ENCODE measurements around the gene TRIM75. TPM values are rescaled to one million over a fixed set of nuclear protein-coding genes. Genes with fewer than 3 reads are reported as not detected.

TRIM75 gene
- polyA plus RNA-seq, 3 donors = not detected

GRCh38 chr4:165059386-165059785 is 5.7 kb downstream of the TRIM75 start:
- no CpG with 5 or more reads among the region's 4 CpGs for WGBS (ENCODE audit: insufficient coverage)
- no peak overlapping the region for H3K4me3 Mint-ChIP-seq
- no peaks in the 10 kb centered on the region for H3K4me1 ChIP-seq (ENCODE audit: control insufficient read depth in 1 of 2, insufficient read depth in 2 of 2, low read length in 2 of 2)
- H3K27ac ChIP-seq (ENCODE audit: low read depth in 1 of 2, low read length in 2 of 2) = no peak overlapping the region
- H3K27me3 Mint-ChIP-seq (ENCODE audit: low read depth in 3 of 3) = peaks cover 0 to 1% (median 0%) of the 10 kb centered on the region in 3 donors
- H3K4me3 ChIP-seq (replicated peaks in 1 of 3; ENCODE audit: low read depth in 2 of 3, low read length in 3 of 3) = no peak overlapping the region
- no peaks in the 10 kb centered on the region for H3K36me3 ChIP-seq (replicated peaks in 1 of 2; ENCODE audit: control insufficient read depth in 1 of 2, insufficient read depth in 2 of 2, low read length in 2 of 2)
- no peaks in the 10 kb centered on the region for H4K20me1 ChIP-seq (ENCODE audit: insufficient read depth, low read length)
- no peaks in the 10 kb centered on the region for H3K36me3 Mint-ChIP-seq
- no peaks in the 10 kb centered on the region for H3K4me1 Mint-ChIP-seq
- H2AFZ ChIP-seq (ENCODE audit: insufficient read depth, low read depth, low read length, poor library complexity, severe bottlenecking) = no peak overlapping the region
- peaks cover 0 to 3% (median 0%) of the 10 kb centered on the region in 7 donors for H3K9me3 Mint-ChIP-seq
- H3K9ac ChIP-seq (ENCODE audit: insufficient read depth, low read length, poor library complexity, severe bottlenecking) = no peak overlapping the region
- no peak overlapping the region for H3K27ac Mint-ChIP-seq
- no peaks in the 10 kb centered on the region for H3K27me3 ChIP-seq (ENCODE audit: control insufficient read depth in 2 of 2, insufficient read depth in 2 of 2, low read length in 2 of 2)
- no peak overlapping the region for H3K4me2 ChIP-seq (replicated peaks; ENCODE audit: extremely low read depth, low read length, poor library complexity, severe bottlenecking)
- no peak for DNase-seq
- H3K79me2 ChIP-seq (ENCODE audit: insufficient read depth, low read length) = no peaks in the 10 kb centered on the region
- intact Hi-C loops (cut with micrococcal nuclease) = no loop called here
- no peaks in the 10 kb centered on the region for H3K9me3 ChIP-seq (replicated peaks in 1 of 2; ENCODE audit: control insufficient read depth in 1 of 2, insufficient read depth in 1 of 2, low read length in 2 of 2)
- no peak for TF ChIP-seq CTCF (IDR thresholded peaks at IDR 0.05)

- Histone ChIP-seq H3K9me3 (replicated peaks in 1 of 2; ENCODE audit: control insufficient read depth in 1 of 2, insufficient read depth in 1 of 2, low read length in 2 of 2) (no peaks in the 10 kb centered on the region), H3K4me1 (ENCODE audit: control insufficient read depth in 1 of 2, insufficient read depth in 2 of 2, low read length in 2 of 2) (no peaks in the 10 kb centered on the region), H3K36me3 (replicated peaks in 1 of 2; ENCODE audit: control insufficient read depth in 1 of 2, insufficient read depth in 2 of 2, low read length in 2 of 2) (no peaks in the 10 kb centered on the region), H3K4me2 (replicated peaks; ENCODE audit: extremely low read depth, low read length, poor library complexity, severe bottlenecking) (no peak overlapping the region), H4K20me1 (ENCODE audit: insufficient read depth, low read length) (no peaks in the 10 kb centered on the region), H3K79me2 (ENCODE audit: insufficient read depth, low read length) (no peaks in the 10 kb centered on the region), H3K27ac (ENCODE audit: low read depth in 1 of 2, low read length in 2 of 2) (no peak overlapping the region), H3K4me3 (replicated peaks in 1 of 3; ENCODE audit: low read depth in 2 of 3, low read length in 3 of 3) (no peak overlapping the region), H3K9ac (ENCODE audit: insufficient read depth, low read length, poor library complexity, severe bottlenecking) (no peak overlapping the region), H2AFZ (ENCODE audit: insufficient read depth, low read depth, low read length, poor library complexity, severe bottlenecking) (no peak overlapping the region), H3K27me3 (ENCODE audit: control insufficient read depth in 2 of 2, insufficient read depth in 2 of 2, low read length in 2 of 2) (no peaks in the 10 kb centered on the region)
- no peak for TF ChIP-seq CTCF (IDR thresholded peaks at IDR 0.05)
- no peaks in the 10 kb centered on the region for H3K36me3 Mint-ChIP-seq
- no peak for DNase-seq
- H3K27ac Mint-ChIP-seq = no peak overlapping the region
- intact Hi-C loops (cut with micrococcal nuclease) = no loop called here
- H3K9me3 Mint-ChIP-seq = peaks cover 0 to 3% (median 0%) of the 10 kb centered on the region in 7 donors
- no peak overlapping the region for H3K4me3 Mint-ChIP-seq
- WGBS (ENCODE audit: insufficient coverage) = no CpG with 5 or more reads among the region's 1 CpG
- no peaks in the 10 kb centered on the region for H3K4me1 Mint-ChIP-seq
- H3K27me3 Mint-ChIP-seq (ENCODE audit: low read depth in 3 of 3) = peaks cover 0 to 1% (median 0%) of the 10 kb centered on the region in 3 donors
Observed at GRCh38 chr4:165060938-165061337, 7.3 kb downstream of the TRIM75 start.
